Measurements from ENCODE around the gene TMEM150C.

Gene TMEM150C
- 0 reads per million in 4 donors for total RNA-seq

DNA sequence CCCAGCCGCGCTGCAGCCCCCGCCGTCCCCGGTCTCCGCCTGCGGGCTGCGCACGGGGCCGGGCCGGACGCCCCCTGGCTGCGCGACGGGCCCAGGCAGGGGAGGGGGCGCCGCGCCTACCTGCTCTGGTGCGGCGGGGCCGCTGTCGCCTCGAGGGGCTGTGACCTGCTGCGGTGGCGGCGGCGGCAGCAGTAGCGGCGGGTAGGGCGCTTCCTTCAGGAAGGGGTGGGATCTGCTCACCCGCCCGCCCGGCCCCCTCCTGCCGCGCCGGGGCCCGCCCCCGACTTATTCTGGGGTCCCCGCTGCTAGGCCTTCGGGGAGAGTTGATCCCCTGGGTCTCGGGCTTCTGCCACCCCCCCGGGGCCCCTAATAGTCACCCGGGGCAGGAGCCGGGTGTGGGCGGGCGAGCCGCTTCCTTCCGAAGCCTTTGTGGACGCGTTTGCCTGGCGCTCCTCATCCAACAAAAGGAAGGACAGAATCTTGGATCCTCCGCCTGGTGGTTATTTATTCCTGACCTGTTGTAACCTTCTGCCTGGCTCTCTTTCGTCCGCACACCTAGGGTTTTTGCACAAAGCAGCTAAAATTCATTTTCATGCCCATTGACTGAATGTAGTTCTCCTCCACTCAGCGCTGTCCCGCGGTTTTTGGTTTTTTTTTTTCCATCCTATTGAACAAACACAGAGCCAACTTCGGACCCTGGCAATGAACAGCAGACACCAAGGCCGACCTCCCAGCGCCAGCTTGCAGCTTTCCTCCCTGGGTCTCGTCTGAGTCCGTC is at the start of gene TMEM150C:
TSS of gene TMEM150C (minus strand) at position 203 of the 778 bp plus-strand sequence. CDS start 57,331 bp downstream, outside the sequence.
- no peak for DNase-seq

DNA sequence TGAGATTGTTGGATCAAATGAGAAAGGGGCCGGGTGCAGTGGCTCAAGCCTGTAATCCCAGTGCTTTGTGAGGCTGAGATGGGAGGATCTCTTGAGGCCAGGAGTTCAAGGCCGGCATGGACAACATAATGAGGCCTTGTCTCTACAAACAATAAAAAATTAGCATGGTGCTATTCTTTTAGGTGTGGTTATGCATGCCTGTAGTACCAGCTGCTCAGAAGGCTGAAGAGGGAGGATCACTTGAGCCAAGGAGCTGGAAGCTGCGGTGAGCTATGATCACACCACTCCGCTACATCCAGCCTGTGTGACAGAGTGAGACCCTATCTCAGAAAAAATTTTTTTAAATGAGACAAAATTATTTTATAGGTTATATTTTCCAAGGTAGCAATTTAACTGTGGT is 49.7 kb upstream of the TMEM150C start:
- no peak for DNase-seq

DNA sequence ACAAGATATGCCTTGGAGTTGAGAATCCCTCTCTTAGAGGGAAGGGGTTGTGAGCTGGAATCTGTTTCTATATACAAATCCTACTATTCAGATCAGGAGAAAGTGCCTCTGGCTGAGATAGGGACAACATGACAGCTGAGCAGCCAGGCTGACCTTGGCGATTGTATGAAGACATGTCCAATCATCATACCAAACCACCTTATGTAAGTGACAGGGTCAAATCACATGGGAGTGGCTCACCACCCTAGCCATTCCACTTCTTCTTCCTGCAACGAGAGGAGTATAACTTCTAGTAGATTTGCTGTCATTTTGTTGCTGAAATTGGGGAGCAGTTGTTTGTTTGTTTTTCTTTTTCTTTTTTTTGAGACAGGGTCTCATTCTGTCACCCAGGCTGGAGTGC is 48.3 kb upstream of the TMEM150C start:
- DNase-seq: no peak

DNA sequence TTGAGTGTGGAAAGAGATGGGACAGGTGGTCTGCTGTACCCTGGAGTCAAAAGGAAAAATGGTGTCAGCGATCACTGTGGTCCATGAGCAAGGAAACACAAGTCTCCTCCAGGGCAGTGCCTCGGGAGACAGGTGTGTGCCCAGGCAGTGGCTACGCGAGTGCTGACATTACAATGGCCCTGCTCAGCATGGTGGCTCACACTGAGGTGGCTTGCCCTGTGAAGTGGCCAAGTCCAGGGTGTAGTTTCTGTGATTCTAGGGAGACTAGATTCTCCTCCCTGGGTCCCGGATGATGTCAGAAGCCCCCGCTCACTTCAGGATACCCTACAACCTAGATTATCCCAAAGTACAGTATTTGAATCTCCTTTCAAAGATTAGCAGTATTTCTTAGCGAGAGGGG is 44.8 kb upstream of the TMEM150C start:
- no peak for DNase-seq

DNA sequence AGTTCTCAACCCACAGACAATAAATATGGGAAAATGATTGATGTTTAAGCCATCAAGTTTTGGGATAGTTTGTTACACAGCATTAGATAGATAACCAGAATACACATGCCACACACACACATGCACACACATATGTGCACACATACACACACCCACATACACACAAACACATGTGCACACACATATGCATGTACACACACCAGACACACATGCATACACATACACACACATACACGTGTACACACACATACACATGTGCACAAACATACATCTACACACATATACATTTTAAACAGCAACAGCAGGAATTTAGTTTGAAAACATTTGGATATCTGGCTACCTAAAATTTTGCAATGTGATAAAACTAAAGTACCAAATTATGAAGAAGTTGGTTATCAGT is 42.7 kb upstream of the TMEM150C start:
- DNase-seq: no peak

DNA sequence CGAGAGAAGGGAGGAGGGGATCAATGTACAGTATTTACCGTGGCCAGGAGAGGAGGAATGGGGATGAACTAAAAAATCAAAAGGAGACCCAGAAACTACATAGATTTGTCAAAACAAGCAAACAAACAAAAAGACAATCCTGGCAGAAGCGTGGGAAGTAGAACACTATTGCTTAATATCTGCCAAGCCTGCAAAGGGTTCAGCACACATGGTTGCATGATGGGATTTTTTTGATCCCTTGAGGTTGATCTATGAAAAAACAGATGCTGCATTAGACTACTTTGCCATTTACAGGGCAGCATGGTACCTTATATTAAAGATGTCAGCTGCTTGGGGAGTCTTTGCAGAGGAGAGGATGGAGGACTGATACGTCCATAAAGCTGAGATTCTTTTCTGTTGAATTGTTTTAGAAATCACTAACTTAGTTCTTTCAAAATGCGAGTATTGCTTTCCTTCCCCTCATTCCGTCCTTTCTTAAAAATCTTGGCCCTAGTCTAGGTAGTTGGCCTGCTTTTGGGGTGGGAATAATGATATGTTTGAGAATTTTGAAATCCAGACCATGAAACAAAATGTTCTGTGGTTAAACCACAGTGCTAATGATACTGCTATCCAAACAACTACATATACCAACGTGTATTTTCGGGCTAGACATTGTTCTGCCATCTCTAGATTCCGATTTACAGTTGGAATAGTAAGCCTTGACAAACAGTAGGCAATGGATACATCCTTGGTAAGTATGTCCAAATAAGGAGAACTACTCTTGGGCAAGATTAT is 39.6 kb upstream of the TMEM150C start:
- no peak for DNase-seq

DNA sequence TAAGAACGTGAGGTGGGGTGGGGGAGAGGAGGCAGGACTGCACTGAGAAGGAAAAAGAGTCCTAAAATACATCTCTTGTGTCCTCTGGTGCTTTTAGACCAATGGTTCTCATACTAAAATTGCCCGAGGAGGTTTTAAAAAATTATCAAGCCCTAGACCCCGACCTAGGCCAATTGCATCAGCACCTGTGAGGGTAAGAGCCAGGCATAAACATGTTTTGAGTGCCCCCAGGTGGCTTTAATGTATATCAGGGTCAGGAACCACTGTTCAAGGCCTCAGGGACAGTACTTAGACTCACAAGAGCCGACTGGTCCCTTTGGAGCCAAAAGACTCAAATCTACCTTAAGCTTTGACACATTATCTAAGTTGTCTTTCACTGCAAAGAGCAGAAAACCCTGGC is 37.5 kb upstream of the TMEM150C start:
- DNase-seq: no peak

DNA sequence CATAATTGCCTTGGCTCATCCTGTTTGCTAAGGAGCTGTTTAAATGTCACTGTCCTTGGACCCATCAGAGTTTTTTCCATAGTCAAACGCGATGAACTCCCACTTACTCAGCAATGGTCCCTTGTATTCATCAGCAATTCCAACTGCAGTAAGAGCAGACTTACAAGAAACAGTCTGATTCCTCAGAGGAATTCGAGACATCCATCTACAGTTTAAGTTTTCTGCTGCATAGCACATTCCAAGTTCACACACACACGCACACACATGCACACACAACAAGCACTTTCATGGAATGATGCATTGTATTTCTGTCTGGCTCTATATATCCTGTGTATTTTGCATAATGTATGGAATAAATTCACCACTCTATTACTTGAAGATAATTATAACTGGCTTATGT is 32.7 kb upstream of the TMEM150C start:
- DNase-seq: no peak

DNA sequence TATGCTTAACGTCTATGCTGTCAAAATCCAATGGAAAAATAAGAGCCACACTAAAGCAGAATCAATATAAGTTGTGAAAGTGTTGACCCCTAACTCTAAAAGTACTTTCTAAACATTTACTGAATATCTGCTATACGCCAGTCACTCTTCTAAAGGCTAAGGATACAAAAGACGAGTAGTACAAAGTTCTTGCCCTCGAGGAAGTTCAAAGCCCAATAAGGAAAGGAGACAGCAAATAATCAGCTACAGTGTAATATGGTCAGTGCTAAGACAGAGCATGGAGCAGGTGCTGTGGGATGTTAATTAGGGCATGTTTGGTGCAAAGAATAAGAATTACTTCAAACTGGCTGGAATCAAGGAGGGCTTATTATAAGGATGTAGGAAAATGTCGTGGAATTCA is 31.6 kb upstream of the TMEM150C start:
- no peak for DNase-seq

DNA sequence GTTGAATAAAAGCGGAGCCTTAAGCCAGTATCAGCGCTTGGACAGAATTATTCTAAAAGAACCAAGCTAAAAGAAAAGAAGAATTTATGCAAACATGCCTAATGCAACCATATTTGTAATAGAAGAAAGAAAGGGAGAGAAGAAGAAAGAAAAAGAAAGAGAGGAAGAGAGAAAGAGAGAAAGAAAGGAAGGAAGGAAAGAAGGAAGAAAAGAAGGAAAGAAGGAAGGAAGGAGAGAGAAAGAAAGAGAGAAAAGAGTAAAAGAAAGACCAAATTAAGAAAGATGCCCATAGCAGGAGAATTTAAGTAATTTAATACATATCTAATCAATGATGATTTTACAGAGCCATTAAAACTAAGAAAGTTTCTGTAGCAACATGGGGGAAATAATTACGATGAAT is 30.9 kb upstream of the TMEM150C start:
- DNase-seq: no peak

DNA sequence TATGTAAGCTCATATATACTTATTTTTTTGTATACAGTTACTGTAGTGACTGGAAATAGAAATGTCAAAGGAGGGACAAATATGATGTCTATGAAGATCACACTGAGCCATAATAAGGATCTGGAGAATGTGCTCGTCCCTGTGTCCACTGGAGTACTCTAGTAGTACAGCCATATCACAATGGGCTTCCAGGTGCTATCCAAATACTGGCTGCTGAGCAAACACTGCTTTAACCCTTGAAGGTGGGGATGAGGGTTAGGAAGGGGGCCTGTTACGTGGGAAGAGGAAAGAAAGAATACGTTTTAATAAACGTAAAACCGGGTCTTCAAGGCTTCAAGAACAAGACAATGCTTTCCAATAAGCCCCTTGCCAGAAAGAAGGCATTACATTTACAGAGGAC is 29.8 kb upstream of the TMEM150C start:
- no peak for DNase-seq

DNA sequence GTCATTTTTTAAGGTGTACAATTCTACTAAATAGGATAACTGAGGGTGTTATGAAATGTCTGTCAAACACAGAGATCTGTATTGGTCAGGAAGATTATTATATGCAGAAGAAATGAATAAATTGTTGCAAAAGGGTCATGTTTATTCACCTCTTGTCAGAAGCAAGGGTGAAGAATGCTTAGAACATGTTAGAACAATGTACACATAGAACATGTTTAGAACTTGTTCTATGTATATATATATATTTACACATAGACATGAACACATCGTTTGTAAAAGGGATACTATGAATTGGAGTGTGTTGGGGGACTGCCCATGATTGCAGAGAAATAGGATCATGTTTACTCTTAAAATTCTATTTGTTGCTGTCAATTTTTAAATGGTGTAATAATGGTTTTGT is 28.0 kb upstream of the TMEM150C start:
- no peak for DNase-seq

DNA sequence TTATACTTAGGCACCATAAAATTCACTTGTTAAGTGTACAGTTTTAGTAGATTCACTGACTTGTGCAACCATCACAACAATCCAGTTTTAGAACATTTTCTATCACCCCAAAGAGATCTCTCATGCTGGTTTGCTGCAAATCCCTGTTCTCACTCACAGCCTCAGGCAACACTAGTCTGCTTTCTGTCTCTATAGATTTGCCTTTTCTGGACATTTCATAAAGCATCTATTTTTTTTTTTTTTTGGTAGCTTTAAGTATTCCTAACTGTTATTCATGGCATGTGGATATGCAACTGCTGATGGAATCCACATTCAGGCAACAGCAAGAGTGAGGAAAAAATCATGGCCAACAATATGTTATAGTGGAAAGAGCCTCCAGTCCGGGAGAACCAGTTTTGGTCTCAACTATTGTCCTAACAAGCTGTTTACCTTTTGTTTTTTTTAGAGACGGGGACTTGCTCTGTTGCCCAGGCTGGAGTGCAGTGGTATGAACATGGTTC is 27.0 kb upstream of the TMEM150C start:
- no peak for DNase-seq

DNA sequence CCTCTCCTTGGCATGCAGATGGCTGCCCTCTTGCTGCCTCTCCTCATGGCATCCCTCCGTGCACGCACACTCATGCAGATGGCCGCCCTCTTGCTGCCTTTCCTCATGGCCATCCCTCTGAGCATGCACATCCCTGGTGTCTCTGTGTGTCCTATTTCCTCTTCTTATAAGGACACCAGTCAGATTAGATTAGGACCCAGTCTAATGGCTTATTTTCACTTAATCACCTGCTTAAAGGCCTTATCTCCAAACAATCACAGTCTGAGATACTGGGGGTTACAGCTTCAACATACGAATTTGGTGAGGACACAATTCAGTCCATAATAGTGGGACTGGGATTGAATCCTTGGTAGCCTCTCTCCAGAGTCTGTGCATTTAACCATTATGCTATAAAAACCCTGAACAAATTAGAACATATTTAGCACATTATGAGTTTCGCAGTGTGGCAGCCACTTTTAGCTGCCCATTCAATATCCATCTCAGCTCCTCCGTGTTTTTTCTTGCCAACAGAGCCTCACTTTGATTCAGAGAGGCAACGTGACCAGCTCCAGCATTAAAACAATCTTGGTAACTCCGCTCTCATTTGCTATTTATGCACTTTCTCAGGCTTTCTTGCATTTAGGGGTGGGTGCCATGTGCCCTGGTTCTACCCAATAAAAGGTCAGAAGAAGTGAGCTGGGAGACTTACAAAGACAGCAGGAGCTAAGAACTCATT is 26.2 kb upstream of the TMEM150C start:
- DNase-seq: no peak

DNA sequence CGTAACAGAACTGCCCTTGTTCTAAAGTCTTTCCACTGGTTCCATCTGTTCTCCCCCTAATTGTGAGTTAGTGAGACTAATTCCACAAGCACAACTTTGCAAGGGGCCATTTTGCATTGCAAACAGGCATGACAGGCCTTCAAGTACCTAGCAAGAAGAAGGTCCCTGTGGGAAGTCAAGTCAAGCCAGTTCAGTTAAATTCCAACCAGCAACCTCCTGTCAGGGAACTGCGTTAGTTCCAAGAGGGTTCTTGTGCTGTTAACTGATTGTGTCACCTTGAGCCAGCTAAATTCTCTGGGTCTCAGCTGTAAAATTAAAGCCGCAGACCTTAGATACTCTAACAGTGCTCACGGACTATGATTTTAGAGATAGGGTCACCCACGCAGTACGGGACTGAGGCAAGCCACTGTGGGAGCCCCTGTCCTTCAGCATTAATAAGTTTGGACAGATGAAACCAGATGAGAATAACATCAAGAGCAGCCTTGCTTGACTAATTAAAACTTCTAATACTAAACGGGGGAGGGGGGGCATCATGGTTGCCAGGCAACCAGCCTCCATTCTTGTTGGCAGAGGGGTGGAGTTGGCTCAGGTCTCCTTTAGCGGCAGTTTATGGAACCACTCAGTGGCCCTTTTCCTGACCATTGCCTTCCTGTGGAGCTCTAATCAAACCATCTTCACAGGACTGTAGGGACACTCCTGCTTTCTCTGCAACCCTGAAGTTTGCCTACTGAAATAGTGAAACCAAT is 24.1 kb upstream of the TMEM150C start:
- no peak for DNase-seq

DNA sequence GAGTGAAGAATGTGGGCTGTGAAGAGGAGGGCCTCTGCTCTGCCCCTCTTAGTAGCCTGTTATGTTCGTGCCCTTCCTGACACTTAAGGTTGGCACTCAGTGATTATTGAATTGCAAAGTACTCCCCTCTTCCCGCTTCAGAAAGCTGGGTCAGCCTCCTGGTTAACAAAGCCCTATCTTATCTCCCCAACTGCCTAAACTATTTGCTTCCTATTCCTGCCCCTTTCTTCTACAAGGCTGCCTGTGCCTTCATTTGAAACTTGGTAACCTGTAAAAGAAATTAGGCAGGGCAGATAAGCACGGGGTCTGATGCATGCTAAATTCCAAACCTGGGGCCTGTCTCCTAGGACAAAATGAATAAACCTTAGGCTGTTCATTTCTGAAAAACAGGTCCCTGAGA is 23.1 kb upstream of the TMEM150C start:
- DNase-seq: no peak

DNA sequence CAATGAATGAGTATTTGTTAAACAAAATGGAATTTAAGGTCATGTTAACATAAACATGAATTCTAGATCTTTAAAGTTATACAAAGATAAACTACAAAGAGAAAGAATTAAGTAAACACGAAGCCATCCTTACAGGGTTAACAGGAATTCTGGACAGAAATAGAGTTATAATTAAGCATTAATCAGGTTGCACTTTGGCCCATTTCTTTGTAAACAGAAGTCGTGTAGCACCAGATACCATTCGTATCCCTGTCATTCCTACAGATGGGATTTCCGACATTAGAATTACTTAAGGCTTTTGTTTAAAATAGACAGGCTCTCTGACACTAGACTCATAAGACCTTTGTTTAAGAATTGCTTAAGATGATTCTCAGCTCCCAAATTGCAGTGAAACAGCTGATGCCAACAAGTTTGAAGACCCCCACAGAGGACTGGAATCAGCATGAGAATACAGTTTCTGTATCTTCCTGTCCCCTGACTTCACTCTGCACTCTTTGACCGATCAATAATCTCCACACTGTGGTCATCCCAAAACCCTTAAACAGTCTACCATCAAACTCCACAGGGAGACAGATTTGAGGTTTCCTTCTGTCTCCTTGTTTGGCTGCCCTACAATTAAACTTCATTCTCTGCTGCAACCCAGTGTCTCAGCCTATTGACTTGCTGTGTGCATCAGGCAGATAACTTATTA is 22.3 kb upstream of the TMEM150C start:
- DNase-seq: no peak

DNA sequence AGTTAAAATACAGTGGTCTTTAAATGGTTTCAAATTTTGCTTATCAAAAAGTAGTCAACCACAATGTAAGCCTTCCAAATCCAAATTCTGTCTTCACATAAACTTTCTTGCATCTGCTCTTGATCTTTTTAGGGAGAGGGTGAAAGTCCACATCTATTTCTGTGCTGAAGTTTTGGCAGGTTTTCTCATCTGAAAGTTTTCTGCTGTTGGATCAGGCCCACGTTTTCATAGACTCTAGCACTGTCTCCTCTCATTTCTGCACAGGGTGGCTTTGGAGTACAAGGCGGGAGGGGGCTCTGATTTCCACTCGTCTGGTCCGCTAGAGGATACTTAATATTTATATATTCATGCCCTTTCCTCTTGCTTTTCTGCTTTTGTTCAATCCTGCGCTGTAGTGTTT is 18.1 kb upstream of the TMEM150C start:
- DNase-seq: no peak

DNA sequence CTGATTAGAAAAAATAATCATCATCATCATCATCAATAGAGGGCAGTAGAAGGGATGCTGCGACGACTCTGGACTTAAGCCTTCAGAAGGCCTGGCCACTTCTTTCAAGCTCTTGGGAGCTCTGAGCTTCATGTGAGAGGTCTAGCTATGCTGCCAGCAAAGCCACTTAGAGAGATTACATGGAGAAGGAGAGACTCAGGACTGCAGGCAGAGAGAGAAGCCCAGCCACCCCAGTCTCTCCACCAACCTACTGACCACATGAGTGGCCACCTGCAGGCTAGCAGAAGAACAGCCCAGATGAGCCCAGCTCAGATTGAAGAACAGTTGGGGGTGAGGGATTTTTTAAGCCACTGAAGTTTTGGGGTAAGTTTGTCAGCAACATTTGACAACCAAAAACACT is 17.1 kb upstream of the TMEM150C start:
- DNase-seq: no peak

DNA sequence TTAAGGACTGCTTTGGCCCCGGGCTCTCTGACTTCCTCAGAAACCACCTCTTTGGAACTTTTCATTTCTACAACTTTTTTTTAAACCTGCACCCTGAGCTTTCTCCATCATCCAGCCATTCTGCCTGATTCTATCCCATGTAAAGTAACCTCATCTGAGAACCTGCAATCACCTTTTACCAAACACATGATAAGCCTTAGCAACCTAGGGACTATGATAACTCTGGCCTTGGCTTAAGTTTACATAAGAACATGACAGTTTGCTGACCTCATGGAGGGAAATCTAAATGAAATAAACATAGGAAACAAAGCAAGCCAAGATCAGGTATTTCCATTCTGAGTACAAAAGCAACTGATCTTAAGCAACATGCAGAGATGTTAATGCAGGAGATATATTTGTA is 15.7 kb upstream of the TMEM150C start:
- no peak for DNase-seq

DNA sequence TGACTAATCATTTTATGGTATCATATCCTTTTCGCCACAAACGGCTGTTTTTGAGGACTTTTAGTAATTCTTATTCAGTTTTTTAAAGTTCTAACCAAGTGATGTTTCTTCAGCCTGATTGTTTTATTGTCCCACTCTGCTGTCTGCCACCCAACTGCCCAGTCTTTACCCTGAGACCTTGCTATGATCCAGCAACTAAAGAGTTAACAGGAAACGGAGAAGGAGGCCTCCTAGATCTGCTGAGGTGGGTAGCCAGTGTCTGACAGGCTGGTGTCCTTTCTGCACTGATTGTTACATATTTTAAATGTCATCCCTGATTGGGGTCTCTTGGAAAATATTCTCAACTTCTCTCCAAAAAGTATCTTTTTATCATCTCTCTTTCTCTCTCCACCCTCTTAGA is 7.9 kb upstream of the TMEM150C start:
- no peak for DNase-seq

DNA sequence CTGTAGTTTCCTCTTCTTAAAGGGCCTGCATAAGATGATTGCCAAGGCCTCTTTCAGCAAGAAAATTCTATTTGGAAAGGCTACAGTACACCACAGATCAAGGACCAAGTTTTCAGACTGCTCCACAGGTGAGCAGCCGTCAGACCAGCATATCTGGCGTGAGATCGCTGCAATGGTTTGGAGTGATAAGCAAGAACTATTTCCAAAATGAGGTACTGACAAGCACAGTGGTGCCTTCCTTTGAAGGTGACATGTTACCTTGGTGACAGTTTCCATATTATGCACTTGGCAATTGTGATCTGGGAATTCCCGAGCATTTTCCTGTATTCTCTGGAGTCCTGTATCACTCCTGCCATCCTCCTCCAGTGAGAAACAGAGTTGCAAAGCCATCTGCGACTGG is 7.3 kb upstream of the TMEM150C start:
- DNase-seq: no peak
